Body of pancreas (tissue), 4 donors: ENCODE data around the gene HSPA1A.
A peak's percentile ranks its signal among the peaks of the same experiment; 100 is the strongest.

Experiments used
- POLR2A ChIP-seq, 3 donors: fragments of 450-650 bp; IDR thresholded peaks; one replicate each; pipeline ENCODE4 v1.6.1; 2016; ENCODE audit warnings: antibody characterized with exemption in 3 of 3, mild to moderate bottlenecking in 2 of 3
- TF ChIP-seq, protein P1 (sequence below), 7 experiments: fragments of 450-650 bp in 4 of 7; fragments of 200-600 bp in 3 of 7; sonication (generic) in 3 of 7; IDR thresholded peaks; one replicate each; pipeline ENCODE4 v1.5.1; 2016 to 2019; ENCODE audit warnings: antibody characterized with exemption in 7 of 7

GRCh38 chr6:31834367-31835250, 19.3 kb downstream of the HSPA1A start:
- TF ChIP-seq, protein P1, sequence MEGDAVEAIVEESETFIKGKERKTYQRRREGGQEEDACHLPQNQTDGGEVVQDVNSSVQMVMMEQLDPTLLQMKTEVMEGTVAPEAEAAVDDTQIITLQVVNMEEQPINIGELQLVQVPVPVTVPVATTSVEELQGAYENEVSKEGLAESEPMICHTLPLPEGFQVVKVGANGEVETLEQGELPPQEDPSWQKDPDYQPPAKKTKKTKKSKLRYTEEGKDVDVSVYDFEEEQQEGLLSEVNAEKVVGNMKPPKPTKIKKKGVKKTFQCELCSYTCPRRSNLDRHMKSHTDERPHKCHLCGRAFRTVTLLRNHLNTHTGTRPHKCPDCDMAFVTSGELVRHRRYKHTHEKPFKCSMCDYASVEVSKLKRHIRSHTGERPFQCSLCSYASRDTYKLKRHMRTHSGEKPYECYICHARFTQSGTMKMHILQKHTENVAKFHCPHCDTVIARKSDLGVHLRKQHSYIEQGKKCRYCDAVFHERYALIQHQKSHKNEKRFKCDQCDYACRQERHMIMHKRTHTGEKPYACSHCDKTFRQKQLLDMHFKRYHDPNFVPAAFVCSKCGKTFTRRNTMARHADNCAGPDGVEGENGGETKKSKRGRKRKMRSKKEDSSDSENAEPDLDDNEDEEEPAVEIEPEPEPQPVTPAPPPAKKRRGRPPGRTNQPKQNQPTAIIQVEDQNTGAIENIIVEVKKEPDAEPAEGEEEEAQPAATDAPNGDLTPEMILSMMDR (IDR thresholded peaks at IDR 0.05): peak in 2 of 7 experiments; percentile 4 to 11
- TF ChIP-seq POLR2A (IDR thresholded peaks at IDR 0.05): peak; percentile 14 to 89 (median 87)
